Neural progenitor cell (in vitro differentiated cells): ENCODE results near the gene RPS18.

Experiments used
- CTCF ChIP-seq: fragments of 200-600 bp; sonication (generic); IDR thresholded peaks from 2 replicates; pipeline ENCODE4 v1.5.1; 2017; ENCODE audit warnings: antibody characterized with exemption, mild to moderate bottlenecking
- EZH2 ChIP-seq: fragments of 200-600 bp; sonication (generic); IDR thresholded peaks from 2 replicates; pipeline ENCODE4 v1.6.1; 2017; ENCODE audit warnings: antibody characterized with exemption, mild to moderate bottlenecking, moderate library complexity
- EZH2phosphoT487 ChIP-seq: fragments of 200-600 bp; sonication (generic); IDR thresholded peaks from 2 replicates; pipeline ENCODE4 v1.6.1; 2017; ENCODE audit warnings: antibody characterized with exemption

- no peak for TF ChIP-seq CTCF
- no peak for TF ChIP-seq EZH2
- no peak for TF ChIP-seq EZH2phosphoT487
Observed at GRCh38 chr6:33323623-33323948, 51.7 kb downstream of the RPS18 start.
